ENCODE results near the gene SLC11A1. TPM values are rescaled to one million over a fixed set of nuclear protein-coding genes. Genes with fewer than 3 reads are reported as not detected.

SLC11A1 gene
- total RNA-seq, 4 donors from 2014 or later = 2.2 to 4.6 (median 3.5) TPM

- 73 to 74% methylated on average over 4 of the region's 4 CpGs for WGBS, 2 donors
Observed at GRCh38 chr2:218374795-218375194, 7.3 kb upstream of the SLC11A1 start.

GRCh38 chr2:218375212-218375611 is 6.9 kb upstream of the SLC11A1 start:
- intact Hi-C loops (cut with DNase I; ENCODE audit: low total_unique reads) = no loop called here
- TF ChIP-seq POLR2A (IDR thresholded peaks at IDR 0.05) (no peak), CTCF (IDR thresholded peaks at IDR 0.05) (no peak)
- DNase-seq (ENCODE audit: low spot score in 2 of 2) = no peak
- WGBS, 2 donors = 19% methylated on average over 2 of the region's 2 CpGs
- no peak overlapping the region for H3K4me3 ChIP-seq (ENCODE audit: low read depth, poor library complexity, severe bottlenecking)

More at GRCh38 chr2:218374795-218375194, 7.3 kb upstream of the SLC11A1 start:
- intact Hi-C loops (cut with DNase I; ENCODE audit: low total_unique reads) = no loop called here
- no peak overlapping the region for H3K4me3 ChIP-seq (ENCODE audit: low read depth, poor library complexity, severe bottlenecking)
- TF ChIP-seq CTCF (IDR thresholded peaks at IDR 0.05) = no peak
- no peak for TF ChIP-seq POLR2A (IDR thresholded peaks at IDR 0.05)
- no peak for DNase-seq (ENCODE audit: low spot score in 2 of 2)

GRCh38 chr2:218378053-218378452 is 4.0 kb upstream of the SLC11A1 start:
- TF ChIP-seq CTCF (IDR thresholded peaks at IDR 0.05) (no peak), POLR2A (IDR thresholded peaks at IDR 0.05) (no peak)
- 83 to 85% methylated on average over 5 of the region's 5 CpGs for WGBS, 2 donors
- intact Hi-C loops (cut with DNase I; ENCODE audit: low total_unique reads) = no loop called here
- DNase-seq (ENCODE audit: low spot score in 2 of 2) = no peak
- H3K4me3 ChIP-seq (ENCODE audit: low read depth, poor library complexity, severe bottlenecking) = no peak overlapping the region

GRCh38 chr2:218382785-218383184 is 712 bp downstream of the SLC11A1 start:
- WGBS, 2 donors = 94% methylated on average over 6 of the region's 6 CpGs
- no peak for TF ChIP-seq CTCF (IDR thresholded peaks at IDR 0.05)
- TF ChIP-seq POLR2A (IDR thresholded peaks at IDR 0.05) = no peak
- no peak for DNase-seq (ENCODE audit: low spot score in 2 of 2)
- no peak overlapping the region for H3K4me3 ChIP-seq (ENCODE audit: low read depth, poor library complexity, severe bottlenecking)
- intact Hi-C loops (cut with DNase I; ENCODE audit: low total_unique reads) = no loop called here

- no peak overlapping the region for H3K4me3 ChIP-seq (ENCODE audit: low read depth, poor library complexity, severe bottlenecking)
- no peak for TF ChIP-seq CTCF (IDR thresholded peaks at IDR 0.05)
- no peak for DNase-seq (ENCODE audit: low spot score in 2 of 2)
- intact Hi-C loops (cut with DNase I; ENCODE audit: low total_unique reads) = no loop called here
- 58 to 71% methylated on average over 10 of the region's 10 CpGs for WGBS, 2 donors
Observed at GRCh38 chr2:218383892-218384519, 1.9 kb downstream of the SLC11A1 start.

GRCh38 chr2:218384975-218385374 is 2.9 kb downstream of the SLC11A1 start:
- 75 to 79% methylated on average over 4 to 8 of the region's 9 CpGs for WGBS, 2 donors
- H3K4me3 ChIP-seq (ENCODE audit: low read depth, poor library complexity, severe bottlenecking) = no peak overlapping the region
- TF ChIP-seq POLR2A (IDR thresholded peaks at IDR 0.05) = no peak
- no peak for TF ChIP-seq CTCF (IDR thresholded peaks at IDR 0.05)

More at GRCh38 chr2:218384975-218385374, 2.9 kb downstream of the SLC11A1 start:
- intact Hi-C loops (cut with DNase I; ENCODE audit: low total_unique reads) = no loop called here
- no peak for DNase-seq (ENCODE audit: low spot score in 2 of 2)

Measured in lower leg skin (tissue), 4 donors.